Measurements from ENCODE around the gene COL17A1.

COL17A1 gene

DNA sequence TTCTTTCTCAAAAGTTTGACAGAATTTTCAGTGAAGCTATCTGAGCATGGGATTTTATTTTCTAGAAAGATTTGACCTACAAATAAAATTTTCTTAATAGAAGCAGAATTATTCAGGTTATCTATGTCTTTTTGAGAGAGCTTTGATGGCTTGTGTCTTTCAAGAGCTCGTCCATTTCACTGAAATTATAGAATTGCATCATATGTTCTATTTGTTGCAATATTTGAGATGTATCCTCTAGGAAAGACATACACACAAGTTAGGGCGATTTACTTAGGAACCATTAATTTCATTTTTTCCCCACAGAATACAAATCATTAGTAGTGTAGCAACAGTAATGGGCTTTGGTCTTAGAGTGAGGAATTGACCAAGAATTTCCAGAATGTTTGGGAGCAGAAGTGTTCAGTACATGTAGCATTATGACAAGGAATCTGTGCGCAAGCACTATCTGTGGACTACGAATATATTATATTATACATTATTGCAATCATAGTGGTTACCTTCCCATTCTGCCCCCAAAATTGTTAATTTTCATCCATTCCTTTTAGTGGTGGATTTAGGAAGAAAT is 12.8 kb upstream of the COL17A1 start:
- DNase-seq (ENCODE audit: low spot score), result no peak

DNA sequence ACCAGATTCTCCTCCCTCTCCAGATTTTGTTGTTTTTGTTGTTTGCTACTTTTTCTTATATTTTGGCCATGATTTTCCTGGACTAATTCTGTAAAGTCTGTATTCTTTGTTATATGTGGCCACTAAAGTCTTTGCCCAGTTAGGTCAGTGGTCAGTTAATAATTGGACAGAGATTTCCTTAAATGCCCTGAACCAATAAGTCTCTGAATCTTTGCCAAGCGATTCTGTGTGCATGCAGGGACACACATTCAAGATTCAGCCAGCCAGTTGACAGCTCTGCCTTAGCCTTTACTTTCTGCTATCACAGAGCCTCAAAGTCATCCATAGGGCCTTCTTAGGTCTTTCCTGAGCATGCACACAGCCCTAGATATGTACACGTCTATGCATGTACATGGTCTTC is 11.0 kb upstream of the COL17A1 start:
- DNase-seq (ENCODE audit: low spot score), result no peak

DNA sequence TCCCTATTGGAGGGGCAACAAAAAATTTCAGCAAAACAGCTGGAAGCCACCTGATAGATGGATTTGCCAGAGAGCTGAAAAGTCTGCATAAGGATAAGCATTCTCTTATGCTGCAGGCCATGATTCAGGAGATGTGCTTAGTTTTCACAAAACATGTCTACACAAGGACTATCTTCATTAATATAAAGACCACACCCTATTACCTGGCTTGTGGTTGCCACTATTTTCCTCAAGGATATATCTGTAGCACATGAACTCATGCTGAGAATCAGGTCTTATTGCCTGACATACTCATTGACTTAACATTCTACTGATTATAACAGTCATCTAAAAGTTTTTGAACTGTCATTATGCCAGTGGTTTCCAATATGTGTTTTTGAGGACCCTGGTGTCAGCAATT is 7.1 kb upstream of the COL17A1 start:
- DNase-seq (ENCODE audit: low spot score), result no peak

DNA sequence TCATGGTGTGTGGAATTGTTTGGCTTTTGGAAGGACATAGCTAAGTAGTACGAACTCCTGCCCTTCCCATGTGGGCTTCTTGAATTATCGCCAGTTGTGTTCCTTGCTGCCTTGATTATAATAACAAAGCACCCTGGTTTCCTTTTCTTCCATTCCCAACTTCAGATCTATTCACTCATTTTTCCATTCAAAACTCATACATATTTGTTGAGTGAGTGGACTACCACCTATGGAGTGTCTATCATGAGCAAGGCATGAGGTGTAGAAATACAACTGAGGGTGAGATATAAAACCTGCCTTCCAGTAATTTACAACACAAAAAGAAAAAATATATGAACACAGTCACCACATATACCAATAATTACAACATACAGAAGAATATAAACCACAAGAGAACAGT is 4.9 kb upstream of the COL17A1 start:
- DNase-seq (ENCODE audit: low spot score), result no peak

DNA sequence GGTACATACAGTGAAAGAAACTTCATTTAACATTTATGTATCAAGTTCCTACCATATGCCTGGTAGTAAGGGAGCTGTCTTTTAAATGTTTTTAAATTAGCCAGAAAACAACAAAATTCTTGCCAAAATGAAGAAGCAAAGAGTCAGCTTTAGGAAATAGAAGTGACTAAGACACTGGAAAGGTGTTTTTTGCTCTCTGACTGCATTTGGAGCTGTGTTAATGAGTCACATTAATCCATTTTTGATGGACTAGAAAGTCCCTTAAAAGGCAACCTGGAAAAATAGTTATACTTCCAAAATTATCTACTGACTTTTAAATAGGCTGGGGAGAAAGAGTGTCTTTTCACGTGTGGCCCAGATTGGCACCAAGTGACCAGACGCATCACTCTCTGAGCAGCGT is 3.9 kb upstream of the COL17A1 start:
- DNase-seq (ENCODE audit: low spot score), result no peak

DNA sequence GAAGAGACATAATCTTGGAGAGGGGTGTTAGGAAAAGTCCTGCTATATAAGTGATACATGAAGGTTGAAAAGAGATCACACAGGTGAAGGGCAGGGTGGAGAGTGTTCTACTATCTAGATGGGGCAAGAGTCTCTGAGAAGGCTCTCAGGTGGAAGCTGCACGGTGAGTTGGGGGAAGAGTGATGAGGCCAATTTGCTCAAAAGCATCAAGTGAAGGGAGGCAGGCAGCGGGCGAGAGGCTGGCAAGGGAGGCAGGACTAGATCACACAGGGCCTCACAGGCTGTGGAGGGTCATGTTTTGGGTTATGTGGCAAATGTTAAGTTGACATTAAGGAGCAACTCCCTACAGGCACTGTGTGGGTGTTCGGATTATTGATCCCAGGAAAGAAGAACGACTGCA is 2.6 kb upstream of the COL17A1 start:
- DNase-seq (ENCODE audit: low spot score), result no peak

DNA sequence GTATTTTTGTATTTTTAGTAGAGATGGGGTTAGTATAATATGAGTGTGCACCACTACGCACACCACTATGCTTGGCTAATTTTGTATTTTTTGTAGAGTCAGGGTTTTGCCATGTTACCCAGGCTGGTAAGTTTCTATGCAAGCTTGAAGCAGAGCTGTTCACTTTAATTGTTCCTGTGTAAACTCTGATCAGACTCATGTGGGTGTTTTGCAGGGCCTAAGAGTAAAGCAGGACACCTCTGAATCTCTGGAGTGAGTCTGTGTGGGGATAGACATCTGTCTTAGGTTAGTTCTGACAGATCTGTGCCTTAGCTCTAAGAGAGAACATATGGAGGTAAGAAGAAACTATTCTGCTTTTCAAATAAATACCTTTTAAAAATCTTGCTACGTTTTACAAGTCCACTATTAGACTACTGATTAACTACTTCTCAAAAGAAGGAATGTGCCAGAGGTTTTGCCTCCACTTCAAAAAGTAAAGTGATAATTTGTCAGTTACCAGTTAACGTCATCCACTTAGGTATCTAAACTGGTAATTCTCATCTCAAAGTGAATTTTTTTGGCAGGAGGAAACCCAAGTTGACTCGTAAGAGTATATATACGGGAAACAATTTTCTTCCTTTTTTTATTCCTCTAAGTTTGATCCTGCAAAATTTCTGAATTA is 1.1 kb downstream of the COL17A1 start:
- no peak for DNase-seq (ENCODE audit: low spot score)

DNA sequence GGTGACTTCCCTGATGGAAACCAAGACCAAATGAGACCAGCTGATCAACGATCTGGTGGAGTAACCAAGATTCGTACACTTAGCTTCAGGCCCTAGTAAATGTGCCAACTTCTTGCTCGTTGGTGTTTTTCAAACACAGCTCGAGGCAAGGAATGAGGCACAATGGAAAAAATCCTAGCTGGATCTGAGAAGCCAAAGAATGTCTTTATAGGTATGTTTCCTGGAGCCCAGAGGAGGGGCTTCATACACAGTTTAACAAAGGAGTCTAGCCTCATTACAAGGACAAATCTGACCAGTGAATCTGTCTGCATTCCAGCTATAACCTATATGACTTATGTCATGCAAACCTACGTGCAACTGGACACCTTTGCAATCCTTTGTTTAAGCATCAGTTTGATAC is 3.7 kb downstream of the COL17A1 start:
- DNase-seq (ENCODE audit: low spot score), result no peak

DNA sequence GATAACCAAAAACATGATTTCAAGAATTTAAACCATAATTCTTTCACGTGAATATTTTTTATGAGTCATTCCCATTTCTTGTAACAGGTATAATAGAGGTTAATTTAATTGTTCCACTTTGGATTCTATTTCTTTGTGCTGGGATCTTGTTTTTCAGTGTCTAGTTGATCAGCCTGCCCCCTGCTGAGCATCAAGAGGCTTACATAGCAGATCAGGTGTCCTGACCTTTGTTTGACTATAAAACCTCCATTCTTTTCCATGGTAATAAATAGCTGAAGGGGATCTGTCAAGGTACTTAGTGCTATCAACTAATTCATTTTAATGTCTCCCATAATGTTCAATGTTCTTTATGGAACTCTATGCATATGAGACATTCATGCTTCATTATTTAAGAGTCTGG is 4.9 kb downstream of the COL17A1 start:
- peak; percentile 32 for DNase-seq (ENCODE audit: low spot score)

DNA sequence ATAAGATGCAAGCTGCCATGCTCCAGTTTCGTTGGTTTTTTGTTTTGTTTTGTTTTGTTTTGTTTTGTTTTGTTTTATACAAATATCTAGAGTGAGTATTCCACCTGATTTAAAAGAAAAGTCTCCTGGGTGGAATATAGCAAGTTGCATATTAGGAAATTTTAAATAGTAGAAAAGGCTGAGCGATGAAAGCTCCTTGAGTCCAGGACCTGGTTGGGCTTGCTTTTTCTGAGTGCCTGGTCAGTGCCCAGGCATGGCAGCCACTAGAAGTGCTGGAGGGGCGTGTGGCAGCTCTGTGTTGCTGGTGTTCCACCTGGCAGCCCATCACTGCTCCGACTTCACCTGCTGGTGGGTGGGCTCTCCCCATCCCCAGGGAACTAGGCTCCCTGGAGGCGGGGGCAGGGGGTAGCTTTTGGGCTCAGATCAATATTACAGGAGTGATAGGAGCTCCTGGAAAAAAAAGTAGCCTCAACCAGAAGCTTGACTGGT is 8.0 kb downstream of the COL17A1 start:
- DNase-seq (ENCODE audit: low spot score), result no peak

DNA sequence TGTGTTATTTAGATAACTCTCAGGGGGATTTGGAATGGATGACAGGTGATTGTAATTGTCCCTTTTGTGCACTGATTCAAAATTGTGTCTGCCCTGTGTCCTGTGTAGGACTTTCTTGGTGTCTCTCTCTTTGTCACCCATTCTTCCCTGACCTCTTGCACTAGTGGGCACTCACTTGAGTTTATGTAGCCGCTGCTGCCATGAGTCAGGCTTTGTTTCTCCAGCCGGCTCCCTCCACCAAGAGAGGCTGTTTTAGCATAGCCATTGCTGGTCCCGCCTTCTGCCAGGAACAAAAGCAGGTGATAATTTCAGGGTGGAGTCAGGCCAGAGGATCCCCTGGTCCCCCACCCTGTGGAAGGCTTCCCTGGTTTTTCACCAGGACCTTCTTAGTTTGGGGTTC is 8.4 kb downstream of the COL17A1 start:
- peak; percentile 45 for DNase-seq (ENCODE audit: low spot score)

DNA sequence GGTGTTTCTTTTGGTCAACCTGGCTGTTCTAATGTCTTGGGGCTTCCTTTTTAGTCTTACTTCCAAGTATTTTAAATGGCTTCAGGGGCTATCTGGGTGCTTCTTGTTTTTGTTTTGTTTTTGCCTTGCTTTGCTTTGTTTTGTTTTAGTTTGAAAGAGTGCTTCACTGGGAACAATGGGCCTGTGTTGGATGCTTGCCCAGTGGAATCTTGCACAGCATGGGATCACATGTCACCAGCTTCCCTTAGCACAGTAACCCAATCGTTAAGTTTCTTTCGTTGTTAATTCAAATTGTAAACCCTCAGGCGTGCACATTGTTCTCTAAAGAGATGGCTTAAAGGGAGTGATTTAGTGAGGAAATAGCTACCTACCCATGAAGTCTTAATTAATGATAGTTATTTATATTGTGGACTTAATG is 8.9 kb downstream of the COL17A1 start:
- DNase-seq (ENCODE audit: low spot score), result peak; percentile 64

DNA sequence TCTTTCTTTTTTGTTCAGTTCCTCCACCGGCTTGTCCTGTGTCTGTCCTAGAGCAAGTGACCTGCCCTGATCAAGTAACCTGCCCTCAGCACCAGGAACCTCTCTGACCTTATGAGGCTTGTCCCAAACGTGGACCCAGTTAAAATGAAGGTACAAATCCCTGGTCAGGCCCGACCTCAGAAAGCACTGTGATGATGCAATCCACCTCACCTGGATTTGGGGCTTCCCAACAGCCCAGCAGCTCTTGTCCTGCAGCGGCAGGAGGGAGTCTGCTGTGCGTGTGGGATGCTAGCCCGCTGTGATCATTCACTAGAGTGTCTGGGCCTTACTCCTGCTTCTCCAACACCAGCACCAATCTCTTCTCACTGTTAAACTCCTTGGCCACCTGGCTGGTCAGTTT is 11.2 kb downstream of the COL17A1 start:
- no peak for DNase-seq (ENCODE audit: low spot score)

DNA sequence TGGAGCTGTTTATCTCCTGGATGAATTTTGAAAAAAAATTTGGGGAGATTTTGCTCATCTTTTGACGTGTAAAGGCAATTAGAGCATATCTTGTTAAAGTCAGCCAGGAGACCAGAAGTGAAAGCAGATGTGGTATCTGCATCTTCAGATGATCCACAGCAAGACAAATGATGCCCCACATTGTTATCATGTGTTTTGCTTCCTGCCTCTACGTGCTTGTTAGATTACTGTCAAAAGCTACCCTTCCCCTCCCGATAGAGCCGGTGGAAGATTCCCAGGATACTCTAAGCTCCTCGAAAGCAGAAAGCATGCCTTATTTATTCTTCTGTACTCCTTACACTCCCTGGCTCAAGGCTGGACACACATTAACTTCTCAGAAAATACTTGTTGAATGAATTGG is 12.9 kb downstream of the COL17A1 start:
- no peak for DNase-seq (ENCODE audit: low spot score)

DNA sequence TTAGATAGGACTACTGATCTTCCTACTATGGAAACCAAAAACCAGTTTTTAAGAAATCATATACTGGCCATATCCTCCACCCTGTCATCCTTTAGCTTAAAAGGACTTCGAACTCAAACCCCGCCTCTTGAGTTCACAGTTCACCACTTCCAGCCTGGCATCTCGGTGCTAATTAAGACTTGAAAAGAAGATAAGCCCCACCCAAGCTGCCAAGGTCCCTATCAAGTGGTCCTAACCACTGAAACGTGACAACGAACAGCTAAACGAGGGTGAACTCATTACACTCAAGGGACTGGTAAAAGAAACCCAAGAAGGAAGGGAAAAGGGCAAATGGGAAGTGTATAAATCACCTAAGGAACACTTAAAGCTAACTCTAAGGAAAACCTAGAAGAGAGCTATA is 16.1 kb downstream of the COL17A1 start:
- DNase-seq (ENCODE audit: low spot score), result no peak

DNA sequence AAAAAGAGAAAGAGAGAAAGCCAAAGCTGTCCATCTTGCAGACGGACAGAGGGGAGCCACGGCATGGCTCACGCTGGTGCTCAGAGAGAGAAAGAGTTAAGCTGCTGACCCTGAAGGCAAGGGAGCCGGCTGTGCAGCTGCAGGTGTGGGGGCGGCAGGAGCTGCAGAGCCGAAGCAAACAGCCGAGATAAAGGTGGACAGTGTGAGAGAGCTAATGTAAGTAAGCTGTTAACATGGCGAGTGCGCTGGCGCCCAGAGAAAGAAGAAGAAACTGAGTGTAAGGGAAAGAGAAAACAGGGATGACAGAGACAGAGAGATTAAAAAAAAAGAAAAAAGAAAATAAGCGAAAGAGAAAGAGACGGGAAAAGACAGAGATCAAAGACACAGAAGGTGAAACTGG is 18.2 kb downstream of the COL17A1 start:
- DNase-seq (ENCODE audit: low spot score), result peak; percentile 37

DNA sequence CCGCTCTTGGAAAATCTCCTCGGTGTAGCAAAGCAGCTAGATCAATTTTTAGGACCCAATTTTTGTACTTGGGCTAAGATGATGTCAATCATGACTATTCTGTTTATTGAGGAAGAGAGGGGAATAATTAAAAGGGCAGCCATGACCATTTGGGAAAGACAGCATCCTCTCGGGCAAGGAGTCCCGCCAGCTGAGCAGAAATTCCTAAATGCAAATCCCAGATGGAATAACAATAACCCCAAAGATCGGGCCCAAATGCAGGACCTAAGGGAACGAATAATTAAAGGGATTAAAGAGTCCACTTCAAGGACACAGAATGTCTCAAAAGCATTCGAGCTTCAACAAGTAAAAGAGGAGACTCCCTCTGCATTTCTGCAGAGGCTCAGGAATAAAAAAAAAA is 18.7 kb downstream of the COL17A1 start:
- DNase-seq (ENCODE audit: low spot score), result no peak

DNA sequence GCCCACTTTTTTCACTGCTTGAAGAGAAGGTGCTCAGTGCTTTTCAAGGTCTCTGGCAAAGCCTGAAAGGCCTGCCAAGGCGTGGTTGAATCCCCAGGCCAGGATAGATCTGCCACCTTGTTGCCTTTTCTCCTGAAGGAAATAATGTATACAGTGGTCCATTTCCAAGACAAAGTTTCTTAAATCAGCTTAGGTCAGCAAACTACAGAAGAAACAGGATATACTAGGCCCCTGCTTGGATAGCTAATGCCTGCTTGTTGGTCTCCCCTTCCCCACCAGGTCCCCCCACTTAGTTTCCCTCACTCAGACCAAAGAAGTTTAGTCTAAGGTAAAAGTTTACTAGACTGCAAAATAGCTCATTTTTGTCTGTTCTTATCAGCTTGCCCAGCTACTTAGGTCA is 19.9 kb downstream of the COL17A1 start:
- DNase-seq (ENCODE audit: low spot score), result no peak

DNA sequence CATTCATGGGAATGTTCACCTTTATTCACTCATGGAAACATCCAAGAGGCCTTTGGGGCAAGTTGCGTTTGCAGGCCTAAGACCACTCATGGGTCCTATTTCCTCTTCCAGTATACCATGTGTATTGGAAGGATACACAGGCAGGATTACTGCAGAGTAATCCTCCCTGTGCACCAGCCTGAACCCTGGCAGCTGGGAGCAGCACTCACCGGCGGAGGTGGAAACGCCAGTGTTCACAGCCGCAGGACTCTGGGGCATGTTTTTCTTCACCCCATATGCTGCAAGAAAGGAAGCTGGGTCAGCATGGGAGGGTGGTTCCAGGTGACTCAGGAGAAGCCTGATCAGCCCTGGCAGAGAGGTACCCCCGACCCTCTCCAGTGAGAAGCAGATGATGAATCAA is 24.5 kb downstream of the COL17A1 start:
- no peak for DNase-seq (ENCODE audit: low spot score)

DNA sequence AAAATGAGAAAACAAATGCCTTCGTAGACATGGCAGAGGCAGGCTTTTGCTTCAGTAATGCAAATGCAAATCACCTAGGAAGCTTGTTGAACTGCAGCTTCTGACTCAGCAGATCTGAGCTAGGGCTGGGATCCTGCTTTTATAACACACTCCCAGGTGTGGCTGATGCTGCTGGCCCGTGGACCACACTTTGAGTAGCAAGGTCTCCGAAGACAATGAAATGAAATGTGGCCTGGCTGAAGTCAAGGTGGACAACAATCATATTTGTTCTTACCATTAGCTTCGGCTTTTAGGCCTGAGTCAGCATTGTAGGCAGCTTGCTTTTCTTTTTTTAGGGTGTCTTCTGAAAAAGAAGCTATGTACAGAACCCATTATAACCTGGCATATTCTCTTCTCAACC is 26.3 kb downstream of the COL17A1 start:
- peak; percentile 37 for DNase-seq (ENCODE audit: low spot score)

DNA sequence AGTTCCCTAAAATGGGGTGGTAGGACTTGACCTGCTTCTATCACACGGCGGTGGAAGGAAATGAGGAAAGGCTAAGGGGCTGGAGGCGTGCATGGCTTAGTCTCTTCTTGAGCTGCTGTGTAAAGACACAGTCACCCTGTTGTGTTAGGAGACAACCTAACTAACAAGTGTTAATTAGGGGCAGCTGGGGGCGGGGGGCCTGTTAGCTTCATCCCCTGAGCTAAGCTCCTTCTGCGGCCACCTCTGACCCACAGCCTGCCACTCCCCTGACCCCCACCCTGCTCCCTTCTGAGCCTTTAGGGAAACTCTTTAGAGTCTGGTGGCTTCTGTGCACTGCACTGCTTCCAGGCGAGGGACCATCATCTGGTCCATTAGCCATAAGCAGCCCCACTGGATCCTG is 28.0 kb downstream of the COL17A1 start:
- DNase-seq (ENCODE audit: low spot score), result no peak

DNA sequence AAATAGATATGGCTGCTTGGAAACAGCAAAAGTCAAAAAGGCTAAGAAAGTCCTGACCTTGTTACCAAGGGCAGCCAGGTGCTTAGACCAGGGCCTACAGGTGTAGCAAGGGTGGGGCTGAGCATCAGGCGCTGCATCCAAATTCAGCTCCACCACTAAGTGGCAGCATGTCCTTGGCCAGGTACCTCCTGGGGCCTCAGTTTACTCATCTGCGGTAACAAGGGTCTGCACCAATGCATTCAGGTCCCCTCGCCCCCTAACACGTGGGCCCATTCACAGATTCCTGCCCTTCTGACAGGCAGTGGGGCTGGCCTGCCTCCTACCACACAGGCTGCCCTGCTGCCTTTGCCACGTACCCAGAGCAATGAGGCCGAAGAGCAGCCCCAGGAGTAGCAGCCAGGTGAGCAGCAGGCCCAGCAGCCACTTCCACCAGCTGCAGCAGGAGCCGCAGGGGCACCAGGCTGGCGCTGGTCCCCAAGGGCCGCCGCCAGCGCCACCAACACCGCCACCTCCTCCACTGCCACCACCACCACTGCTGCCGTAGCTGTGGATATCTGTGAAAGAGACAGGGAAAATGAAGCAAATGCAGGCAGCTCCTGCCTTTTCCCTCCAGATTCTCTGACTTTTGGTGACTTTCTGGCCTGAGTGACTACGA is 28.9 kb downstream of the COL17A1 start:
- DNase-seq (ENCODE audit: low spot score), result no peak

DNA sequence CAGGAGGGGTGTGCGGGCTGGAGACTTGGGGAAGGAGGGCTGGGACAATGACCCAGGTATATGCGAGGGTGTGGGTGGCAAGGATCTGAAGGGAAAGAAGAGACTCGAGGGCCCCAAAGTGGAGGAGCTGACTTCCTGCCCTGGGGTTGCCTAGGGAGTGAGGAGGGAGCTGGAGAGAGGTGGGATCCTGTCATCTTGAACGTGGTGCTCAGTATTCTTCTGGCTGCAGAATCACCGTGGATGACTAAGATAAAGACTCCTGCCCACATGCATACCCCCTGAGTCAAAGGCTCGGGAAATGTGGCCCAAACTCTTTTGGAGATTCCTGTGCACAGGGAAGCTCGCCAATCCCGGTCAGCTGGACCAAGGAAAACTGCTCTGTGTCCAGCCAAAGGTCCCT is 31.2 kb downstream of the COL17A1 start:
- no peak for DNase-seq (ENCODE audit: low spot score)

DNA sequence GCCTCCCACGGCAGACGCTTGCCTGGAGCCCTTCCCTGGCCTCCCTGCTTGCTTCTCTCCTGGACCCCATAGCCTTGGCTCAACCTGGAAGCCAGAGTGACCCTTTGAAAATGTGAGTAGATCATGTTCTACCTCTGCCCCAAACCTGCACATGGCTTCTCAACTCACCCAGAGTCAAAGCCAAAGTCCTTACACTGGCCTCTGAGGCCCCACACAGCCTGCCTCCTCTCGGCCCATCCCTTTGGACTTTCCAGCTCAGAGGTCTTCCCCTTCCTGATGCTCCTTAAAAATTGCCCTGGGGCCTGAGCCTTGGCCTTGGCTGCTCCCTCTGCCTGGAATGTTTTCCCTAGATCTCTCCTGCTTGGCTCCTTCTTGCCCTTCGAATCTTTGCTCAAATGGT is 32.5 kb downstream of the COL17A1 start:
- no peak for DNase-seq (ENCODE audit: low spot score)
